CD4-positive, alpha-beta T cell treated with Interferon alpha-2 for 1 hour (primary cell): ENCODE data around the gene LHPP.

Experiments used
- DNase-seq, 2 donors: peaks; one replicate each; pipeline ENCODE4 v3.0.0-alpha.2; 2020 to 2022

Gene LHPP

DNA sequence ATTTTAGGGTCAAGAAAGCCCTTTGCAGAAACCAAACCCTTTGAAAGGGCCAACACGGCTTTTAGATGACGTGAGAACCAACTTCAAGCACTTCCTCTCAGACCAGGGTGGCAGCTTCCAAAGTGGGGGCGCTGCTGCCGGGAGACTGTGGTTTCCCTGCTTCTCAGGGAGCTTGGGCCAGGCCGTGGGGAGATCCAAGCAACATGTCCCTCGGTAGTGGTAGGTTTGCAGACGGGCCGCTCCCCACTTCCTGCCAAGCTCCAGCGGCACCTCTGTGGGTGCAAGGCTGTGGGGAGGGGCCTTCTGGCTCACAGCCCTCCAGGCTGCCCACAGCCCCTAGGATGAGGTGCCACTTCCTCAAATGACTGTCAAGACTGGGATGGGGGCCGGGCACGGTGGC, 150.1 kb downstream of the LHPP start:
- peak; percentile 50 to 67 for DNase-seq

DNA sequence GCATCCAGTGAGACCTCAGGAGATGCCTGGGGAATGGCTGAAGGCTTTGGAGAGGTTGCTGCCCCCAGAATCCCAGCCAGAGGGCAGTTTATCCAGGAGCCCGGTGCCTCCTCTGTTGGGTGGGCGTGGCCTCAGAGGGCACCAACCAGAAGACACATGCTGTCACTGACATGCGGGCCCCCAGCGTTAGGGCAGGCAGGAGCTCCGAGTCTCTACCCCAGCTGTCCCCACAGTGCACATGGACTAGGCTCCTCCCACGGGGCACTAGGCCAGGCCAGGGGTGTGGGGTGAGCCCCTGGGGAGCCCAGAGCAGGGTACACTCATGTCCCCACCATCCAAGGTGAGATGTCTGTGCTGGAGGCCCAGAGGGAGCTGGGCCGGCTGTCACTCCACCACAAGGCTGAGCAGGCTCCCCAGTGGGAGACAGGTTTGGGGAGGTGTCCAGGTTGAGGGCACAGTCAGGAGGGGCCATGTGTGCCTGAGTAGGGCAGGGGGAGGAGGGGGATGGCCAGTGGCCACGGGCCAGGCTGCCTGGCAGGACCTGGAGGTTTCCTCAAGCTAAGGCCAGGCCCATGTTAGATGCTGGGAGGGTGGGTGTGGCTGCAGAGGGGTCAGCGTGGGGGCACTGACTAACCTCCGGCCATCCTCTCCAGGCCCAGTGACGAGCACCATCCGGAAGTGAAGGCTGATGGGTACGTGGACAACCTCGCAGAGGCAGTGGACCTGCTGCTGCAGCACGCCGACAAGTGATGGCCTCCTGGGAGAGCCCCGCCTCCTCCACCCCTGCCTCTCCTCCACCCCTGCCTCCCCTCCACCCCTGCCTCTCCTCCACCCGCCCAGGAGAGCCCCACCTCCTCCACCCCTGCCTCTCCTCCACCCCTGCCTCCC, 151.2 kb downstream of the LHPP start:
- peak in 1 of 2 donors; percentile 51 for DNase-seq

DNA sequence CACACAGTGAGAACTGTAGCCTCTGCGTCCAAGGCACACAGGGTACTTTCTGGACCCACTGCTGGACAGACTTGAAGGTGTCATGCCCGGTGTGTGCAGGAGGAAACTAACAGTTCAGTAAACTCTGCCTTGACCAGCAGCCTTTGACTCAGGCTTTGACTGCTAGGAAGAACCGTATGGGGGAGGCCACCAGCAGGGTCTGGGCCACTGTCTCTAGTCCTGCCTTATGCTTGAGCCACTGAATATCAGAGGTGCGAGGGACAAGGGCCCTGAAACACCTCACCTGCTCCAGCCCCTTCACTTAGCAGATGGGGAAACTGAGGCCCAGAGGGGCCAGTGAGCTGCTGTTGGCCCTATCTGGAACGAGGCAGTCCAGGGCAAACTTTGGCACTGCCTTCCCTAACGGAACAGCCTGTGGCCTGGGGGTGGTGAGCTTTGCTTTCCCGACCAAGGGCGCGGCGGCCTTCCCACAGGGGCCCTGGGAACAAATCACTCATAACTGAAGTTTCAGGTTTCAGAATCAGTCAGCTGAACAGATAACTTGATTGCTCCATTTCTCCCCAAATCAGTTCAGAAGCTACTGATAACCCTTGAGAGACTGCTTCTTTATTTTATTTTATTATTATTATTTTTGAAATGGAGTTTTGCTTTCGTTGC, 152.5 kb downstream of the LHPP start:
- DNase-seq, result no peak

DNA sequence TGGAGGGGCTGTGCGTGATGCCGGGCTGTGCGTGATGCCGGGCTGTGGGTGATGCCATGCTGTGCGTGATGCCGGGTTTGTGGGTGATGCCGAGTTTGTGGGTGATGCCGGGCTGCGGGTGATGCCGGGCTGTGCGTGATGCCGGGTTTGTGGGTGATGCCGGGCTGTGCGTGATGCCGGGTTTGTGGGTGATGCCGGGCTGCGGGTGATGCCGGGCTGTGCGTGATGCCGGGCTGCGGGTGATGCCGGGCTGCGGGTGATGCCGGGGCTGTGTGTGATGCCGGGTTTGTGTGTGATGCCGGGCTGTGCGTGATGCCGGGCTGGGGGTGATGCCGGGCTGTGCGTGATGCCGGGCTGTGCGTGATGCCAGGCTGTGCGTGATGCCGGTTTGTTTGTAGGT, 153.6 kb downstream of the LHPP start:
- DNase-seq, result no peak

DNA sequence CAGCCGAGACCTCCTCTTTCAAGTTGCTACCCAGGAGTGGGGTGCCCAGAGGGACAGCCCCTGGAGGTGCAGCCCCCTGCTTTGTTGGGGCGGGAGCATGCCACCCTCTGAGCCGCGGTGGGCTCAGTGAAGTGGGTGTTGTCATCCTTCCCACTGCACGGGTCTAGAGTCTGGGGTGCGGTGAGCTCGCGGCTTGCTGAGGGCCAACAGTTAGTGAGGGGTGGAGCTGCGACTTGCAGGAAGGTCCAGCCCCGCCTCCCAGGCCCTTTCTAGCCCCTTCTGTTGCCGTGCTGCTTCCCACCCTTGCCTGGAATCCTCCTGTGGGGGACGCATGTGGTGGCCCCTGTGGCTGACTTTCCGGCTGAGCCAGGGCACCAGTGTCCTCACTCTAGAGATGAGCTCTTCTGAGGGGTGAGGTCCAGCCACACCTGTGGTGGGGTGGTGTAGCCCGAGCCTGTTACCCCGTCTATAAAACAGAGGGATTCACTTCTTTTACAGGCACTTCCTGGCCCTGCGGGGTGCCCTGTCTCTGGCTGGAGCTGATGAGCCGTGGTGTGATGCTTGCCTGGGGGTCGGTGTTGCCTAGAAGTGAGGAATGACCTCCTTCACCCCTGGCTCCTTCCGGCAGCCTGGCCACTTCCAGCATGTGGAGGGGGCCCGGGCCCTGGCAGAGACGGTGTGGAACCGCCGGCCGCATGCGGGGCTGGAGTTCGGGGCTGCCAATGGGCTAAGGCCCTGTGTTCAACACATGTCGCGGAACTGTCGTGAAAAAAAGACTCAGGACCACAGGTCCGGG, 154.6 kb downstream of the LHPP start:
- peak in 1 of 2 donors; percentile 45 for DNase-seq

DNA sequence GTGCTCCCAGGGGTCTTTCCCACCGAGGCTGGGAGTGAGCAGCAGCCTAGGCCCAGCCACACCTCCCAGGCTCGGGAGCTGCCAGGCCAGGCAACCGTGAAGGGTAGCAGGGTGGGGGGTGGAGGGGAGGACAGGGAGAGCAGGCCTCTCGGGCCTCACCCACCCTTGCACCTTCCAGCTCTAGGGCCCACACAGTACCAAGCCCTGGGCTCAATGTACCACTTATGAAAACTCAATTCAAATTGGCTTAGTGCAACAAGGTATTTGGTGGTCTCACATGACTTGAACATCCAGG, 155.2 kb downstream of the LHPP start:
- no peak for DNase-seq

DNA sequence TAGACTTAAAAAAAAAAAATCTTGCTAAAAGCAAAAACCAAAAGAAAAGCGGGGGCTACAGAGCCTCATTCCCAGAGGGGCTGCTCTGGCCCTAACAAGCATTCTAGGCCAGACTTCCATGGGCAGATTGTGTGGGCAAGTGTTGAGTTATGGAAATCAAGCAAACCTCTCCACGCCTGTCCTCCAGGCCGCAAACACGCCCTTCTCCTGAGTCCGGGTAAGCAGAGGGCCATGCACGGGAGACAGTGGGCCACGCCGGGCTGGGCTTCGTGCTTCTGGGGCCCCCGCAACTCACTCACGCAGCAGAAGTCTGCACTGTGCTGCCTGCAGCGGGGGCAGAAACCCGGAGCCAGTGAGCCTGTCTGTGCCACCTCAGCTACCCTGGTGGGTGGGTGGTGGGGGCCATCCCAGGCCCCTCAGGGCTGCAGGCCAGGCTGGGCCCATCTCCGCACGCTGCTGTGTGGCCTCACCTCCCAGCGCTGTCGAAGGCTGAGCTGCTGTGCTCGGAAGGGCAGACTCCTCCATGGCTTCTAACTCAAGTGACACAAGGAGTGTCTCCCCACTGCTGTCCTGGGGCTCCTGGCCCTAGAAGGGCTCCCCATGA, 156.9 kb downstream of the LHPP start:
- DNase-seq, result no peak

DNA sequence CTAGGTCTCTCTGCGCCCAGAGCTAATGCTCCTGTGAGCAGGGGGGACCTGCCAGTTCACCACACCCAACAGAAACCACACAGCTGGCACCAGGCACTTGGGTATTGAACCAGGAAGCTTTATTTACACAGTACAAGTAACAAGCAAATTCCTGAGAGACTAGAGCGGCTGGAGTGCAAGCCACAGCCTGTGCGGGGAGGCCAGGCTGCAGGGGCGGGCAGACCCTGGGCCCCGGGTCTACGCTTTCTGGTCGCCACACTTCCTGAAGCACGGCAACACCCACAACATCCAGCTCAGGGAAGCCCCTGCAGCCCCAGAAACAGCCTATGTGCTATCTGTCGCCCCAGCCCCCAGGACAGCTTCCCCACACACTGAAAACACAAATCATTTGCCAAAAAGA, 157.6 kb downstream of the LHPP start:
- peak in 1 of 2 donors; percentile 46 for DNase-seq

DNA sequence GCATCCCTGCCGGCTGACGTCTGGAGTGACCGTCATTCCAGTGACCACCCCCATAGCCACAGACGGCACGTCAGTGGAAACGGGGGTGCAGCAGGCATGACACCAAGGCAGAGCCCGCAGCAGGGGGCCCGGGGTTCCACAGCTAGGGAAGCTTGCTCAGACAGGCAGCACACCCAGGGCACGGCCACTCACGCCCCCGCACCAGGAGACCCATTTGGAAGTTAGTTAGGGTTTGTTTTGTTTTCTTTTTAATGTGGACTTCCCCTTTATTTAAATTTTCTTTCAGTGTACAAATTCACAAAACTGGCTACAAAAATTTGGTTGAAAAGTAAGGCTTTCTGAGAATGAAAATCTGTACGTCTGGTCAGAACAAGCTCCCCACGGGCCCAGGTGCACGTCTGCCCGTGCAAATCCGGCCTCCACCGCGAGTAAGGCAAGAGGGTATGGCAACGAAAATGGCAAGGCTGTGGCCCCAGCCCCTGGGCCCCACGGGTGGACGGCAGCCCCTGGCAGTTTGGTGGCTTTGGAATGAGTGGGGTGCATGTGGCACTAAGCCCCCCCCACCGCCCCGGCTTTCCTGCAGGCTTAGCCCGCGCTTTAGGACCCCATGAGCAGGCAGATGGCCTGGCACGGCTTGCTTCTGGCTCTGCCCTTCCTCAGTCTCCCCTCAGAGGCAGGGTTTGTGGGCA, 158.3 kb downstream of the LHPP start:
- DNase-seq, result no peak

DNA sequence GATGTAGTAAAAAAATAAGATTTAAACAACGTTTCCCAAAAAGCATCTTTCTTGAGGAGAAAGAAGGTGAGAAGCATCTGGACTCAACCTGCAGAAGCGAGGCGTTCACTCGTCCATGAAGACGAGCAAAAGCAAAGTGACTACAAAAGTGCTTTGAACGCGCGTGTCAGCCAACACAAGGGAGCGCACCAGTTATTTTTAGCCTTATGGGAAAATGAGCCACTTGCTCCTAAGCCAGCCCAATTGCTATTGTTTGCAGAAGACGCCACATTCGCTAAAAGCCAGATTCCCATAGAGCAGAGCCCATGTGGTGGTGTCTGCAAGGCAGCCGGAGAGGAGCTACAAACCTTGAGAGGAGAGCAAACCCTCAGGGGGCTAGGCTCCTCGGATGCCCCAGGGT, 160.0 kb downstream of the LHPP start:
- no peak for DNase-seq

DNA sequence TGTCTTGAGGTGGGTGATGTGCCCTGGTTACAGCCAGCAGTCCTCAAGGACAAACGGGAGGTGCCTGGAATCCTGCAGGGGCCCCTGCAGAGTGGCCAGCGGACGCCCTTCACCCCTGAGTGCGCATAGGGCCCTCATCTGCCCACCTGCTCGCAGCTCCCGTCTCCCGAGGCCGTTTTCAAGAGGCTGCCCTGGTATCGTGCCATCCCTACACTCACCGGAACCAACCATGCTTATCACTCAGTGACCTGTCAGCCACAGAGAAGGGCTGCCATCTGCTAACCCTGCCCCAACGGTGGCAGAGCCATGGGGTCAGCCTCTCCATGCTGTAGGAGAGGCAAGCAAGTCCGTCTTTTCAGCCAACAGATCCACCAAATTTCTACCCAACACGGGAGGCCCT, 160.5 kb downstream of the LHPP start:
- no peak for DNase-seq

DNA sequence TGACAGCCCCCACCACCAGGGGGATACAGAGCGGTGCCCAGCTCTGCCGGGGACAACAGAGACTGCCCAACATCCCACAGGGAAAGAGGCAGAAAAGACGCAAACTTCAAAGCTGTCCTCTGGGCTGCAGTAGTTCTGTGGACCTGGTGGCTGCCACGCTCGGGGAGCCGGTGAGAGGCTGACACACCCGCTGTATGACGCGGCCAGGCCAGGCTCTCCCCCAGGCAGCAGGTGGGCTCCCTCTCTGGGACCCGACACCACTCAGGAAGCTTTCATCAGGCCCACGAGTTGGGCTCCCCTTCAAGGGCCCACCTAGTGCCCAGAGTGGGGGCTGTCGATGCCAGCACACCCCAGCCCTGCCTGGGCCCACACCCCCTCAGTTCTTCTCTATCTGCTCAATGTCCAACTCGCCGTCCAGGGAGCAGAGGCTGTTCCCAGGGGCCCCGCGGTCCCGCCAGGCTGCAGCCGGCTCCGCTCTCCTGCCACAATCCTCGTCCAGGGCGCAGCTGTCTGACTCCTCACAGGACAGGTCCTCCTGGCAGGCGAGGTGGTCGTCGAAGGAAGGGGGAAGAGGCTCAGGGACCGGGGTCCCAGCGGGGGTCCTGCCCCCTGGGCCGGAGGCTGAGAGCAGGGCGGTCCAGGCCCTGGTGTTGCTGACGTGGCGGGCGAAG, 161.4 kb downstream of the LHPP start:
- DNase-seq, result no peak

DNA sequence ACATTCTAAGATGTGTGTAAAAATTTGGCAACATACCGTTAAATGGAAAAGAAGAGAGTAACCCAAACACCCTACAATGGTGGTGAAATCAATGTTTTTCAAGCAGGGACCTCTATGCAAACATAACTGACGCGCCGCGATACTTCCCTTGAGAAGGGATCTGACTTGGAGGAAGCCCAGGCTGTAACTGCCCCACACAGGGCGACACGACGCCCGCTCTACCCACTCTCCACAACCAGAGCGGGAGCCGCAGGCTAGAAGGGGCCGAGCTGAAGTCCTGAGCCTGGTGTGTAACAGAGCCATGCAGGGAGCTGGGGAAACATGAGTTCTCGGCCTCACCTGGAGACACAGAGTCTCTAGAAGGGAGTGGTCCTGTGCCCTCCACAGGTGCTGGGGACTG, 162.4 kb downstream of the LHPP start:
- no peak for DNase-seq

DNA sequence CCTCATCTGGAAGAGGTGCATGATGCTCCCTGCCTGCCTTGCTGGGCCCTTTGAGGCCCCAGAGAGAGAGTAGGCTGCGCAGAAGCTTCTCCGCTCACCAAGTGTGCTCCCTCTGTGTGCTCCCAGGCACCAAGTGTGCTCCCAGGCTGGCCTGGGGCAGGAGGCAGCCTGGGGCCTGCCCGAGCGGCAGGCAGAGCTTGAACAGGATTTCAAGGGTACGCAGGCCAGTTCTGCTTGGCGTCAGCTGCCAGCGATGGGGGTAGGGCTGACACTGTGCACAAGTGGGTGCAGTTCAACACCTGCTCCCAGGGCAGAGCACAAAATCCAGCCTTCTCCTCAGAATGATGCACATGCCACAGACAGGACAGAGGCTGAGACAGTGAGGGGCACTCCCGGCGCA, 162.8 kb downstream of the LHPP start:
- no peak for DNase-seq

DNA sequence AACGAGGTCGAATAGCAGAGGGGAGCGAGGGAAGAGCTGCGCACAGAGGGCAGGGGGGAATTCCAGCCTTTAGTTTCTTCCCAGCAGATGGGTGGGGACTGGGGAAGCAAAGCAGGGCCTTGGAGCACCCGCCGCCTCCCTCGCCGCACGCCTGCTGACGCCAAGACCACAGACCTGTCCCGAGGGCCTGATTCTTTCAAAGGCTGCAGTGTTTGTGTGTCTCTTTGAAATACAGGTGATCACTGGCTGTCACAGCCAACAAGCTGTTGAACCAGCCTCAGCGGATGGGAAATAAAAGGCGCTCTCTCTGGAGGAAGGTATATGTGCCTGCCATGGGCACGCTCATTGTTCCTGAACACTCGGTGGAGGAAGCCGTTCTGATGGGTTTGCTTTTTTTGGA, 163.3 kb downstream of the LHPP start:
- DNase-seq, result no peak

DNA sequence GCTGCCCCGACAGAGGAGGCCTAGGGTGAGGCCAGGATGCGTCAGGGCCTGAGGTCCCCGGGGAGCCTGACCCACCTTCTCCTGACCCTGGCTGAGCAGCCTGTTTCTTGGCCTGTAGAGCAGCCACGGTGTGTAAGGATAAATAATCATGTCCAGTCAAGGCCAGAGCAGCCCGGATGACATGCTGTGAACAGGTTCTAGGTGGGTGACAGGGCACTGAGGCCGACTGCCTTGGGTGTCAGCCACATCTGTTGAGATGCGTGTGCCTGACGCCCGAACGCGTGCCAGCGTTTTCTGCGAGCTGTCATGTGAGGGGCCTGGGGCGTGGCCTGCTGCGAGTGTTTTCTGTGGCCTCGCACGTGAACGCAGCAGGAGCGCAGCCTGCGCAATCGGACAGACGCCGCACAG, 164.2 kb downstream of the LHPP start:
- no peak for DNase-seq

DNA sequence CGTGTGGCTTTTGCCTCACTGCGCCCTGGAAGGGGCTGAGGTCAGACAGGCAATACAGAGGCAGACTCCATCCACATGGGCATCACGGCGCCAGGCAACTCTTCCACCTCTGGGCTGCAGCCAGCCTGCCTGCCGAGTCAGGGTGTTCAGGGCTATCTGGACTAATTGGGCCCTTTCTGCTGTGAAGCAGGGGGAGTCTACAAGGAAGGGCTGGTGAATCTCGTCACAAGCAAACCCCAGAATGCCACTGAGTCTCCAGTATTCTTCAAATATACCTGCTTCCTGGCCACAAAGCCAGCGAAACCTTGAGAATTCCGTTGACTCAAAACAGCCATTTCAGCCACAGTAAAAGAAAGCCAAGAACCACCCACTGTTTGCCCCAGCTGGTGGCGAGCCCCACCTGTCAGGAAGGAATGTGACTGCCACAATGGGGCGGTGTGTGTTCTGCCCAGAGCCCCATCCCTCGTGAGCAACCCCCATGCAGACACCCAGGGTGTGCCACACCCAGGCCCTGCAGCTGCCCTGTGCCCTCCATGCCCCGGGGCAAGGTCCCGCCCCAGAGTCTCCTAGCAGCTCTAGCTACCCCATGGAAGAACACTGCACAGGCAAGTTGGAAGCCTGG, 165.2 kb downstream of the LHPP start:
- peak; percentile 50 to 62 for DNase-seq

DNA sequence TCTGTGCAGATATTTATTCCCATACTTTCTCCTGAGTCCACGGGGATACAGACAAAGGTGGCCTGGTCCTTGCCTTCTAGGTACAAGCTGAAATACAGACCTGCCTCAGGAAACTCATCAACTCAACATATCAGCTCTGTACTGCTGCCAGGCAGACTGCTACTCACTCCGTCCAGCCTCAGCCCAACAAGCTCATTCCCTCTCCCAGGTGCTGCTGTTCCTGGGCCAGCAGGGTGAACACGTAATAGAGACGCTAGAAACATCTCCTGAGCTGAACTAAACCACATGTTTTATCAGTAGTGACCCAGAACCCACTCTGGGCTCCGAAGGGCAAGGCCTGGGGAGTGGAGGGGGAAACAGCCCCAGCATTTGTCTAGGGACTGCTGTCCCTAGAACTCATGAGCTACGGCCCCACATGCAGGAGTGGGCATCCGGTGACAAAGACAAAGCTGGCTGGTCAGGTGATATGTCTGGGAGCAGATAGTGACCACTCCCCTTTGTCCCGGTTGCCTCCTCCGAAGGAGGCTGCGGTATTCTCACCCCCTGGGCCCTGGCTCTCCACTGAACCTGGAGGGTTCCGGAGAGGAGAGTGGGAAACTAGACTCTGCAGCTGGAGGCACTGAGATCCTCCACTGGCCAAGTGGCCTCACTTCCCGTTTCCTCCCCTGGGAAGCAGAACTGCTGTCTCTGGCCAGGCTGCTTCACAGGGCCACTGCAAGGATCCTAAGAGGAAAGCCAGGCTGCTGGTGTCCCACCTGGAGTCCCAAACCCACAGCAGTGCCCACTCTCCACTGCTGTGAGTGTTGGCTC, 166.4 kb downstream of the LHPP start:
- no peak for DNase-seq

DNA sequence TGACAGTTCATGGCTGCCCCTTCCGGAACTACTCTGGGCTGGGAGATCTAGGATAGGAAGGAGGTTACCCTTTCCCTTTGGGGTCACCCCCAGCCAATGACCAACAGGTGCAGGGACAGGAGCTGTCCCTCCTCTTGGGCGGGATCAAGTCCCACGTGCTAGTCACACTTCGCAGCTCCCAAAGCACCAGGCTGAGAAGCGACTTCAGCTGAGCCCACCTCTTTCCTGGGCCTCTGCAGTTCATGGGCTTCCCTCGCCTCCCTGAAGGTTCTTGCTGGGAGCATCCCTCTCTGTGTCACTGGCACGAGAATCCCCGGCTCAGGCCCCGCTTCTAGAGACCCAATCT, 167.0 kb downstream of the LHPP start:
- no peak for DNase-seq

DNA sequence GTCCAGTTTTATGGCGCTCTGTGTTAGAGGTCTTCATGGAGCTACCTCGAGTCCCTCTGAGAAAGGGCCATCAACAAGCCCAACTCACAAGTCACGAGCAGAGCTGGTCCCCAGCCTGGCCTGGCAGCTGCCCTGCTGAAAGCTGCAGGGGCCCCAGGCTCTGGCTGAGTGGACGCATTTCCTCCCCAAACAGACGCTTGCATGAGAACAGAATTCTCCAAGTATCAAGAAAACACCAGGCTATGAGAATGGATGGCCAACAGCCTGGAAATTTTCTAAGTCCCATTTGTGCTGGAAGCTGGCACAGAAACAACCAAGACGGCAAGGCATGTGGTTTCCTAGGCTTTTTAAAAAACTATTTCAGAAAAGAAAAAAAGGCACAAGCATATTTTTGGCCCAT, 167.8 kb downstream of the LHPP start:
- DNase-seq, result no peak

DNA sequence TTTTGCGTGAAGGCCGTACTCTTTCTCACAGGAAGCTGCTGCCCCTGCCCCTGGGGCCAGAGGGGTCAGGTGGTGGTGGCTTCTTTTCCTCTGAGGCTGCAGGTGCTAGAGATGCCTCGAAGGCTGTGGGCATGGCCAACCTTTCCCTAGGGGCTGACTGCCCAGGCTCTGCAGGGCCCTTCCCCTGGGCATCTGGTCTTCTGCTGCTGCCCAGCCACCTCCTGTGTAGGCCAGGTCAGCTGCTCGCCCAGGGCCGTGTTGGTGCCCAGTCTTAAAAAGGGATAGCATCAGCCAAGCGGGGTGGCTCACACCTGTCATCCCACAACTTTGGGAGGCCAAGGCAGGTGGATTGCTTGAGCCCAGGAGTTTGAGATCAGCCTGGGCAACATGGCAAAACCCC, 168.2 kb downstream of the LHPP start:
- no peak for DNase-seq
